Effector CD4-positive, alpha-beta T cell (primary cell): Measurements from ENCODE around the gene AGGF1.
"Not testable (repeated sequence)": the region's sequence is repeated elsewhere in the genome, so short reads cannot be mapped to it uniquely, and the experiment has no call there.

Experiments
- DNase-seq: peaks from one replicate; pipeline ENCODE4 v3.0.0-alpha.2; 2020
- total RNA-seq: gene quantifications from one replicate; lab custom pipeline; 2026; lab: John Stamatoyannopoulos, UW

AGGF1 gene
- 19.1 reads per million, percentile 46 among the genes with 10 or more reads in this experiment for total RNA-seq

DNA sequence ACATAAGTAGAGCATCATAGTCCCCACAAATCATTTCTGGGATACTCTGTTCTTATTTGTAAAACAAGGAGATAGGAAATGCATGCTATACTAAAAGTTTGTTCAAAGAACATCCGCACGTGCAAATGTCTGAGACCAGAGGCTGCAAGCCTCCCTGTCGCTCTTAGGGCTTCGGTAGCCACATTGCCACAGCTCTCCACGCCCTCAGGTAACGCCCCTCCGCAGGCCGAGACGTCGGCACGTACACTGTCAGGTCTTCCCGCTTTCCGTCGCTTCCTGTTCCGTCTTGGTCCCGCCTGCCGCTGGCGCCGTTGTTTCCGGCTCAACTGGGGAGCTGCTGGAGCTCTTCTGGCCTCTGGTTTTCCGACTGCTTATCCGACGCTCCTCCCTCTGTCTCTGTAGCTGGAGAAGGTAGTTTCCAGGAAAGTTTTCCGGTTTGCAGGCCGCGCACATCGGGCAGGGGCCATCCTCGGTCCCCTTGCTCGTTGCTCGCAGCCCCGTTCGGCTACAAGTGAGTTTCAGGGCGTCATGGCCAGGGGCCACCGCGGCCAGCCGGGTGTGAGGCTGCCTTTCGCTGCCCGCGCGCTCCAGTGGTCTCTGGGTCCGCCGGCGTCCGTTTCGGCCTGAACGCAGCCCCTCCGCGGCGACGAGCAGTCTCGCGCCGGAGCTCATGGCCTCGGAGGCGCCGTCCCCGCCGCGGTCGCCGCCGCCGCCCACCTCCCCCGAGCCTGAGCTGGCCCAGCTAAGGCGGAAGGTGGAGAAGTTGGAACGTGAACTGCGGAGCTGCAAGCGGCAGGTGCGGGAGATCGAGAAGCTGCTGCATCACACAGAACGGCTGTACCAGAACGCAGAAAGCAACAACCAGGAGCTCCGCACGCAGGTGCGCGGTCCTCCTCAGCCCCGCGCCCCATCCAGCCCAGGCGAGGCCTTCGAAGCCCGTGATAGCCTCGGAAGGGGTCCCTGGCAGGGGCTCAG lies at the start of gene AGGF1:
Gene AGGF1, plus strand, starts transcription at position 308 of the 975 bp plus-strand sequence. Its CDS starts 363 bp downstream, at position 671.
- DNase-seq = peak; percentile 87

DNA sequence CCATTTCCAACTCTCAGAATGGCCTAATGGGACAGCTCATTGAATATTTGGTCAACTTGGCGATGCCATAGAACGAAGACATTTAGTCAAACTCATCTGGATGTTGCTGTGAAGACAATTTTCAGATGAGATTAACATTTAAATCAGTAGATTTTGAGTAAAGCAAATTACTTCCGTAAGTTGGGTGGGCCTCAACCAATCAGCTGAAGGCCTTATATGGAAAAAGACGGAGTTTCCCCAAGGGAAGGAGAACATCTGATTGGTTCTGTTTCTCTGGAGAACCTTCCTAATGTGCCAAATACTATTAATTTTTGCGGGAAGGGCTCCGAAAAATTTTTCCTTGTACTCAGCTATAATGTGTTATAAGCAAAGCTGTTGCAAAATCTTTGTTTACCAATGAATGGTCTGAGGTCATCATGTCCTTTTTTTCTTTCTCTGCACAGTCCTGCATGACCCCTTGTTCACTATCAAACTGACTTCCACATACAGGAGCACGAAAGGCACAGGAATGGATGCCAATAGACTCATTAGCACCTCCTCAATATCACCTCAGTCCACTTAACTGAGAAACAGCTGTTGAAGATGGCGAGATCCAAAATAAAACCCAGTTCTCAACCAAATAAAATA lies 49.6 kb upstream of the AGGF1 start:
- DNase-seq = no peak

DNA sequence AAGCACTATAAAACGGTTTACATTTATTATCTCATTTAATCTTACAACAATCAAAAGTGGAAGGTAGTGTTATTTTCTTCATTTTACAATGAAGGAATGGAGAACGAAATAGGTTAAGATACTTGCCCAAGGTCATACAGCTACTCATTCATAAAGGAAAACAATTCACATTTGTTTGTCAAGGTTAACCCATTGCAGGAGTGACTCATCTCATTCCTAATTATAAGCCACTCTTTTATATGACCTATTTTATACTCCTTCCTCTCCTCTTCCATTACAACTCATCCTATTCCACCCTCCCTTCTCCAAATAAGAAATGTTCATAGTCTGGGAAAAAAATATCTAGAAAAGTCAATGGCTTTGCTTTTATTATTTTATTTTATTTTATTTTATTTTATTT lies 47.8 kb upstream of the AGGF1 start:
- no peak for DNase-seq

DNA sequence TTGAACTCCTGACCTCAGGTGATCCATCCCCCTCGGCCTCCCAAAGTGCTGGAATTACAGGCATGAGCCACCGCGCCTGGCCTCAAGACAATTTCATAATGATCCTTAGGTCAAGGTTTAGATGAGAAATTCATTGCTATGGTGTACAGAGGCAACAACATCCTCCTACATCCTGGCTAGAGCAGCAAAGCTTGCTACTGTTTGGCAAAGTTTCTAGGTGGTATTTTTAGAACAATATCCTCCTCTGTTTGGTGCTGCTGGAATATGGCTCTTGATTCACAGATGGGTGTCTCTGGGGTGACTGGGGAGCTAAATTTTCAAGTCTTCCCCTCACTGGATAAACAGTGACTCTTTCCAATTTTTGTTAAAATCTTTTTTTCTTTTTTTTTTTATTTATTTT lies 46.7 kb upstream of the AGGF1 start:
- DNase-seq = no peak

DNA sequence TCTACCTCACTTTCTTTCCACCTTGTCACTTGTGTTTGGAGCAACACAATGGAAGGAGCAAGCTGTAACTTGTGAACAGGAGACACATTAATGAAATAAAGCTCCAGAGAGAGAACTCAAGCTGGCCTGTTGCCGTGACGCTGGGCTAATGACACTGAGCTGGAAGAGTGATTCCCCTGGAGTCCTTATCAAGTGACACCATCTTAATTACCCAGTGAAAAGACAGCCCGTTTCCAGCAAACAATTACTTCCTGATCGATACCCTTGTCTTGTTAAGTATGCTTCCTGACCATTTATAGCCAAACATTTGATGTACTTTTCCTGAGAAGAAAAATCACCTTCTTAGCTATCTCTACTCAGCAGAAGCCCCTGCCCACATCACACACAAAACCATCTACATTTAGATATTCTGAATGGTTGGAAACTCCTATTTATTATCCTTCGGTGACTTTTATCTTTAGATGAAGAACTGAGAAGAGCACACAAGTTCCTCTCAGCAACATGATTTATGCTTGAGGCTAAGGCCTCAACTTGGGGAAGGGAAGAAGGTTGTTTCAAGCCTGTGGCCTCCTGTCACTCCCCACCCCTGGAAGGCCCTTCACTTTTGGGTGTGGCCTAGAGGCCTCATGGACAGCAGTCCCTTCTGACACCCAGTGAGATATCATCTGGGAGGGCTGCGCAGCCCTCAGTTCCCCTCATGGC lies 43.2 kb upstream of the AGGF1 start:
- no peak for DNase-seq

- DNase-seq = no peak
Measured at GRCh38 chr5:76990899-76991459, 39.2 kb upstream of the AGGF1 start.

- not testable (repeated sequence) for DNase-seq
Measured at GRCh38 chr5:76993436-76993835, 36.8 kb upstream of the AGGF1 start.

DNA sequence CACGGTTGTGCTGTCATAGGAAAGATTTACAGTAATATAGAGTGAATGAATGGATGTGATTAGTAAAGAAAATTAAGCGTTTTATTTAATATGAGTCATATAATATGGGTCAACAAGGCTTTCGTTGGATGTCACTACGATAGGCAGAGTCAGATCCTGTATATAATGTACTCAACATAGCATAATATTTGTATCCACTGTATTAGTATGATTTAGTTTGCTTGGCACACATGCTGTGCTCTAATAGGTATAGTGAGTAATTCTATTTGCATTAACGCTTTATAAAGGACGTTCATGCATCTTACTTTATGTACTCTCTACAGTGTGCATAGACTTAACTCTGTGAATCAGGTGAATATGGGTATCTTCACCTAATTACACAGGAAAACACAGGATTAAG lies 35.9 kb upstream of the AGGF1 start:
- no peak for DNase-seq

GRCh38 chr5:76998251-76998650 lies 32.0 kb upstream of the AGGF1 start:
- not testable (repeated sequence) for DNase-seq

DNA sequence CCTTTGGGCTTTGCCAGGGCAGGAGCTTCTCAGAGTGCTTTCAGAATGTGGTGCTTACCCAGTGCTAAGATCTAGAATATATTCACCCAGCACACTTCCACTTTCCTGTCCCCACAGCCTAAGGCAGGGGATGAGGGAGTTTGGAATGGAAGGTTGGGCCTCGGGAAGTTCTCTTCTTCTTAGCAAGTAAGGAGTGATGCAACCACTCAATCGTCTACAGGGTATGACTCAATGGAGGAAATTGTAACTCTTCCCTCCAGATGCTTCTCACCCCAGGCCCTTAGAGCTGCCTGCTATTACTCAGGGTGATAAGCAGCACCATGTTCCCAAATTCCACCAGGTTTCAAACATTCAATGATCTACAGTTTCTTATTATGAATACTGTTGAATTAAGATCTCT lies 30.8 kb upstream of the AGGF1 start:
- no peak for DNase-seq

- no peak for DNase-seq
Measured at GRCh38 chr5:77003246-77003645, 27.0 kb upstream of the AGGF1 start.

- no peak for DNase-seq
Measured at GRCh38 chr5:77006124-77006523, 24.1 kb upstream of the AGGF1 start.

GRCh38 chr5:77008413-77008812 lies 21.8 kb upstream of the AGGF1 start:
- DNase-seq = no peak

- DNase-seq = no peak
Measured at GRCh38 chr5:77010243-77010642, 20.0 kb upstream of the AGGF1 start.

- no peak for DNase-seq
Measured at GRCh38 chr5:77011498-77011897, 18.7 kb upstream of the AGGF1 start.

GRCh38 chr5:77012601-77013000 lies 17.6 kb upstream of the AGGF1 start:
- no peak for DNase-seq

- DNase-seq = no peak
Measured at GRCh38 chr5:77015938-77016569, 14.2 kb upstream of the AGGF1 start.

DNA sequence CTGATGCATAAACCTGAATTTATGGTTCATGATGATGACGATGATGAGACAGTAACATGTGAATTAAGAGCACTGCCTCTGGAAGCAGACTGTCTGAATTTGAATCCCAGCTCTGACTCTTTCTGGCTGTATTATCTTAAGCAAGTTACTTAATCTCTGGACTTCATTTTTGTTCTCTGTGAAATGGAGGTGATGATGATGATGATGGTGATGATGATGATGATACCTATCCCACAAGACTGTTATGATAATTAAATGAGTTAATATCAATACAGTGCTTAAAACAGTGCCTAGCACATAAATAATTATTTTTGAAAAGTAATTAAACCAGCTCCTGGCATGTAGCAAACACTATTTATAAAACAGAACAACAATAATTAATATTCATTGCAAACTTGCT lies 13.2 kb upstream of the AGGF1 start:
- DNase-seq = no peak

GRCh38 chr5:77017668-77018067 lies 12.5 kb upstream of the AGGF1 start:
- no peak for DNase-seq

GRCh38 chr5:77022511-77023417 lies 7.4 kb upstream of the AGGF1 start:
- DNase-seq = no peak

DNA sequence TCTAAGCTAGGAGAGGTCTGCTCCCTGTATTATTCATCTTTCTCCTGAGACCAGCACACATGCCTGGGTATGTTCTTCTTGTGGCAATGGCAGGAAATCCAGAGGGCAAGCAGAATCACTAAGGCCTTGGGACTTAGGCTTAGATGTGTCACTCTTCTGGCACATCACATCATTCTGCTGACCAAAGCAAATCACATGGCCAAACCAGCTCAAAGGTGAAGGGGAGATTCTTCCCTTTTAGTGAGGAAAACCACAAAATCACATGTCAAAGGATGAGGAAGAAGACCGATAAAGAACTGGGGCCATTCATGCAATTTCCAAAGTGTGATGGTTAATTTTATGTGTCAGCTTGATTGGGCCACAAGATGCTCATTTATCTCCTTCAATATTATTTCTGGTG lies 5.7 kb upstream of the AGGF1 start:
- no peak for DNase-seq
